Measurements from ENCODE around the gene STK11IP. TPM values are rescaled to one million over a fixed set of nuclear protein-coding genes. Genes with fewer than 3 reads are reported as not detected.

STK11IP gene
- total RNA-seq, 2 donors from 2014 or later = 25.4 to 42.7 TPM

- H3K4me1 ChIP-seq = peaks cover 4% of the 10 kb centered on the region
- DNase-seq = no peak
- H3K9me3 ChIP-seq = no peaks in the 10 kb centered on the region
- no peak overlapping the region for H3K27ac ChIP-seq
- TF ChIP-seq CTCF (IDR thresholded peaks at IDR 0.05) = no peak
- H3K4me3 ChIP-seq = no peak overlapping the region
- no peaks in the 10 kb centered on the region for H3K36me3 ChIP-seq
- H3K27me3 ChIP-seq = no peaks in the 10 kb centered on the region
- H3K9ac ChIP-seq (ENCODE audit: low read depth in 2 of 2, low read length in 2 of 2) = no peak overlapping the region
- intact Hi-C loops (cut with DNase I) = no loop called here
Observed at GRCh38 chr2:219631904-219632759, 34.5 kb downstream of the STK11IP start.

GRCh38 chr2:219632760-219633105 is 35.1 kb downstream of the STK11IP start:
- Histone ChIP-seq H3K27ac (no peak overlapping the region), H3K4me1 (peaks cover 3% of the 10 kb centered on the region), H3K4me3 (no peak overlapping the region), H3K9me3 (no peaks in the 10 kb centered on the region), H3K27me3 (no peaks in the 10 kb centered on the region), H3K9ac (ENCODE audit: low read depth in 2 of 2, low read length in 2 of 2) (no peak overlapping the region), H3K36me3 (no peaks in the 10 kb centered on the region)
- TF ChIP-seq CTCF (IDR thresholded peaks at IDR 0.05) = no peak
- no peak for DNase-seq
- intact Hi-C loops (cut with DNase I) = no loop called here

DNA sequence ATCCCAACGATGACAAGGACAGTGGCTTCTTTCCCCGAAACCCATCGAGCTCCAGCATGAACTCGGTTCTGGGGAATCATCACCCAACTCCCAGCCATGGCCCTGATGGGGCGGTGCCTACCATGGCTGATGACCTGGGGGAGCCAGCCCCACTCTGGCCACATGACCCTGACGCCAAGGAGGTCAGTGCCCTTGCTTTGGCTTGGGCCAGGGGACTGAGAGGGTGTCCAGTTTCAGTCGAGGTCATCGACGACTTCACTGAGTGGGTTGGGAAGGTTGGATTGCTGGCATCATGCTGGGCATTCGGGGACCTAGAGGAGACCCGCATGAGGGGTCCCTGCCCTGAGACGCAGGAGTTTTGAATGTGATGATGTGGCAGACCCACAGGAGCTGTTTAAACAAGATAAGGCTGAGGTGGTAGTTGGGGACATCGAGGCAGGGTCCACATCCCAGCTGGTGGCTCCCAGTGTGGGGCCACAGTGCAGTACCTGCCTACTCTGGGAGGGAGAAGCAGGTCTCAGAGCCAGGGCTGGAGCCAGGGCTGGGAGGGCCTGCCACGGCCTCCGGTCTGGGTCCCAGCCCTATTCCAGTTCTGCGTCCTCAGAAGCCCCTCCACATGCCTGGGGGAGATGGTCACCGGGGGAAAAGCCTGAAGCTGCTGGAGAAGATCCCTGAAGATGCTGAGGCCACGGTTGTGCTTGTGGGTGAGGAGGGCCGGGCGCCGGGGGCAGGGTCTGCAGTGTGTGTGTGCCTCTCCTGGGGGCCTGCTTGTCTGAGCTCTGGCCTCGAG is 35.8 kb downstream of the STK11IP start:
- Histone ChIP-seq H3K27me3 (no peaks in the 10 kb centered on the region), H3K9ac (ENCODE audit: low read depth in 2 of 2, low read length in 2 of 2) (no peak overlapping the region), H3K4me1 (no peaks in the 10 kb centered on the region), H3K27ac (no peak overlapping the region), H3K36me3 (no peaks in the 10 kb centered on the region), H3K4me3 (no peak overlapping the region), H3K9me3 (no peaks in the 10 kb centered on the region)
- DNase-seq = no peak
- intact Hi-C loops (cut with DNase I) = no loop called here
- TF ChIP-seq CTCF (IDR thresholded peaks at IDR 0.05) = no peak

GRCh38 chr2:219634171-219634940 is 36.7 kb downstream of the STK11IP start:
- Histone ChIP-seq H3K27me3 (no peaks in the 10 kb centered on the region), H3K9me3 (no peaks in the 10 kb centered on the region), H3K36me3 (no peaks in the 10 kb centered on the region), H3K4me3 (no peak overlapping the region), H3K4me1 (no peaks in the 10 kb centered on the region), H3K9ac (ENCODE audit: low read depth in 2 of 2, low read length in 2 of 2) (no peak overlapping the region), H3K27ac (no peak overlapping the region)
- intact Hi-C loops (cut with DNase I) = no loop called here
- no peak for DNase-seq
- no peak for TF ChIP-seq CTCF (IDR thresholded peaks at IDR 0.05)

Measured in colonic mucosa (tissue), 4 donors.